ENCODE data around the gene LMX1A.

The LMX1A gene

GRCh38 chr1:165365341-165365740 is 8.8 kb upstream of the LMX1A start:
- no peak for FAIRE-seq

- FAIRE-seq = no peak
These were observed 8.1 kb upstream of the LMX1A start for GRCh38 chr1:165364568-165365133.

GRCh38 chr1:165356876-165357275 is 361 bp upstream of the LMX1A start:
- no peak for FAIRE-seq

GRCh38 chr1:165355139-165355976 is 1.2 kb downstream of the LMX1A start:
- no peak for FAIRE-seq

- FAIRE-seq = no peak
These were observed 1.8 kb downstream of the LMX1A start for GRCh38 chr1:165354739-165355138.

- FAIRE-seq = no peak
These were observed 2.5 kb downstream of the LMX1A start for GRCh38 chr1:165353731-165354671.

- FAIRE-seq = no peak
These were observed 3.8 kb downstream of the LMX1A start for GRCh38 chr1:165352442-165353293.

GRCh38 chr1:165351863-165352441 is 4.6 kb downstream of the LMX1A start:
- no peak for FAIRE-seq

- no peak for FAIRE-seq
These were observed 5.7 kb downstream of the LMX1A start for GRCh38 chr1:165350840-165351239.

- FAIRE-seq = no peak
These were observed 11.0 kb downstream of the LMX1A start for GRCh38 chr1:165345502-165345901.

- no peak for FAIRE-seq
These were observed 11.8 kb downstream of the LMX1A start for GRCh38 chr1:165344736-165345135.

- FAIRE-seq = no peak
These were observed 12.3 kb downstream of the LMX1A start for GRCh38 chr1:165344198-165344597.

GRCh38 chr1:165342587-165342986 is 13.9 kb downstream of the LMX1A start:
- FAIRE-seq = no peak

- no peak for FAIRE-seq
These were observed 14.3 kb downstream of the LMX1A start for GRCh38 chr1:165342168-165342567.

- no peak for FAIRE-seq
These were observed 17.4 kb downstream of the LMX1A start for GRCh38 chr1:165339164-165339563.

- no peak for FAIRE-seq
These were observed 26.0 kb downstream of the LMX1A start for GRCh38 chr1:165330483-165330882.

- FAIRE-seq = no peak
These were observed 27.4 kb downstream of the LMX1A start for GRCh38 chr1:165329104-165329503.

GRCh38 chr1:165328136-165328535 is 28.4 kb downstream of the LMX1A start:
- no peak for FAIRE-seq

GRCh38 chr1:165327538-165327937 is 29.0 kb downstream of the LMX1A start:
- FAIRE-seq = no peak

GRCh38 chr1:165325460-165326203 is 30.9 kb downstream of the LMX1A start:
- FAIRE-seq = no peak

- no peak for FAIRE-seq
These were observed 32.5 kb downstream of the LMX1A start for GRCh38 chr1:165324050-165324449.
